Stomach smooth muscle (tissue), 2 donors: ENCODE measurements around the gene SLC8A2.

ENCODE experiments used
- H3K27ac ChIP-seq: one replicate; pipeline ENCODE4 v1.7.0; 2013; ENCODE audit warnings: mild to moderate bottlenecking, low read length, inconsistent platforms
- H3K27me3 ChIP-seq, 2 donors: one replicate each; pipeline ENCODE4 v1.7.0; 2013; ENCODE audit warnings: low read length in 2 of 2; ENCODE audit not compliant: insufficient read depth in 2 of 2, control insufficient read depth in 1 of 2
- H3K36me3 ChIP-seq, 2 donors: one replicate each; pipeline ENCODE4 v1.7.0; 2013; ENCODE audit warnings: low read length in 2 of 2; ENCODE audit not compliant: control insufficient read depth in 2 of 2, insufficient read depth in 2 of 2
- H3K4me1 ChIP-seq: one replicate; pipeline ENCODE4 v1.7.0; 2013; ENCODE audit warnings: low read length; ENCODE audit not compliant: control insufficient read depth, insufficient read depth
- H3K4me3 ChIP-seq, 2 donors: one replicate each; pipeline ENCODE4 v1.7.0; 2013; ENCODE audit warnings: low read length in 2 of 2
- H3K9ac ChIP-seq, 2 donors: one replicate each; pipeline ENCODE4 v1.7.0; 2013; ENCODE audit warnings: low read length in 2 of 2, mild to moderate bottlenecking in 1 of 2
- H3K9me3 ChIP-seq, 2 donors: one replicate each; pipeline ENCODE4 v1.7.0; 2013; ENCODE audit warnings: low read length in 2 of 2; ENCODE audit not compliant: control insufficient read depth in 2 of 2
- donor health status: healthy.
- donor health status: Pancreatic carcinoma.

SLC8A2 gene

GRCh38 chr19:47429140-47429793 lies 42.4 kb downstream of the SLC8A2 start:
- Histone ChIP-seq H3K4me1 (peaks cover 25% of the 10 kb centered on the region), H3K27ac (no peak overlapping the region), H3K27me3 (peaks cover 3 to 17% of the 10 kb centered on the region in 2 donors), H3K9ac (no peak overlapping the region), H3K36me3 (peaks cover 2 to 4% of the 10 kb centered on the region in 2 donors), H3K9me3 (no peaks in the 10 kb centered on the region), H3K4me3 (no peak overlapping the region)

GRCh38 chr19:47428177-47428894 lies 43.4 kb downstream of the SLC8A2 start:
- H3K27ac ChIP-seq = peak overlapping the region; percentile 67
- no peak overlapping the region for H3K9ac ChIP-seq
- H3K4me1 ChIP-seq = peaks cover 25% of the 10 kb centered on the region
- no peaks in the 10 kb centered on the region for H3K36me3 ChIP-seq
- peaks cover 9 to 24% of the 10 kb centered on the region in 2 donors for H3K27me3 ChIP-seq
- peak overlapping the region; percentile 29 to 65 for H3K4me3 ChIP-seq
- H3K9me3 ChIP-seq = no peaks in the 10 kb centered on the region

- no peaks in the 10 kb centered on the region for H3K36me3 ChIP-seq
- H3K4me1 ChIP-seq = peaks cover 25% of the 10 kb centered on the region
- H3K27me3 ChIP-seq = peaks cover 15 to 32% of the 10 kb centered on the region in 2 donors
- peak overlapping the region in 1 of 2 donors; percentile 65 for H3K4me3 ChIP-seq
- no peaks in the 10 kb centered on the region for H3K9me3 ChIP-seq
- H3K9ac ChIP-seq = peak overlapping the region; percentile 24 to 36
- H3K27ac ChIP-seq = peak overlapping the region; percentile 67
Measured at GRCh38 chr19:47427241-47428176, 44.2 kb downstream of the SLC8A2 start.

- H3K27me3 ChIP-seq = peaks cover 51 to 53% of the 10 kb centered on the region in 2 donors
- H3K27ac ChIP-seq = no peak overlapping the region
- H3K4me3 ChIP-seq = no peak overlapping the region
- H3K36me3 ChIP-seq = no peaks in the 10 kb centered on the region
- H3K9ac ChIP-seq = no peak overlapping the region
- peaks cover 28% of the 10 kb centered on the region for H3K4me1 ChIP-seq
- H3K9me3 ChIP-seq = no peaks in the 10 kb centered on the region
Measured at GRCh38 chr19:47423203-47423882, 48.4 kb downstream of the SLC8A2 start.

- H3K4me1 ChIP-seq = peaks cover 28% of the 10 kb centered on the region
- no peaks in the 10 kb centered on the region for H3K36me3 ChIP-seq
- H3K4me3 ChIP-seq = no peak overlapping the region
- peaks cover 57 to 58% of the 10 kb centered on the region in 2 donors for H3K27me3 ChIP-seq
- H3K27ac ChIP-seq = no peak overlapping the region
- no peak overlapping the region for H3K9ac ChIP-seq
- no peaks in the 10 kb centered on the region for H3K9me3 ChIP-seq
Measured at GRCh38 chr19:47422417-47423163, 49.1 kb downstream of the SLC8A2 start.

- Histone ChIP-seq H3K36me3 (no peaks in the 10 kb centered on the region), H3K9ac (no peak overlapping the region), H3K27ac (no peak overlapping the region), H3K27me3 (peaks cover 57 to 64% of the 10 kb centered on the region in 2 donors), H3K4me1 (peaks cover 25% of the 10 kb centered on the region), H3K9me3 (no peaks in the 10 kb centered on the region), H3K4me3 (no peak overlapping the region)
Measured at GRCh38 chr19:47421844-47422395, 49.8 kb downstream of the SLC8A2 start.

GRCh38 chr19:47421244-47421786 lies 50.4 kb downstream of the SLC8A2 start:
- Histone ChIP-seq H3K27me3 (peaks cover 57 to 67% of the 10 kb centered on the region in 2 donors), H3K9me3 (no peaks in the 10 kb centered on the region), H3K9ac (no peak overlapping the region), H3K4me3 (no peak overlapping the region), H3K4me1 (peaks cover 25% of the 10 kb centered on the region), H3K36me3 (no peaks in the 10 kb centered on the region), H3K27ac (no peak overlapping the region)

GRCh38 chr19:47419789-47420188 lies 51.9 kb downstream of the SLC8A2 start:
- Histone ChIP-seq H3K4me1 (peaks cover 25% of the 10 kb centered on the region), H3K4me3 (no peak overlapping the region), H3K9me3 (no peaks in the 10 kb centered on the region), H3K36me3 (no peaks in the 10 kb centered on the region), H3K9ac (no peak overlapping the region), H3K27ac (no peak overlapping the region), H3K27me3 (peaks cover 57 to 62% of the 10 kb centered on the region in 2 donors)

GRCh38 chr19:47419030-47419783 lies 52.5 kb downstream of the SLC8A2 start, which contains the start of gene MEIS3:
TSS of gene MEIS3 (minus strand) at chr19:47419527. CDS start at chr19:47419081, 446 bp downstream.
- Histone ChIP-seq H3K9ac (peak within 1 kb of the TSS in 1 of 2 donors; percentile 33), H3K4me3 (peak within 1 kb of the TSS; percentile 53 to 65), H3K36me3 (no peaks in the 10 kb centered on the region), H3K27me3 (peaks cover 57 to 61% of the 10 kb centered on the region in 2 donors), H3K4me1 (peaks cover 25% of the 10 kb centered on the region), H3K9me3 (no peaks in the 10 kb centered on the region), H3K27ac (no peak within 1 kb of the TSS)
